WTC11 (cell line): Measurements from ENCODE around the gene SH3BP5. TPM values are rescaled to one million over a fixed set of nuclear protein-coding genes. Genes with fewer than 3 reads are reported as not detected.
A peak's percentile ranks its signal among the peaks of the same experiment; 100 is the strongest.

Experiments used
- ATAC-seq: fragments of 200-7000 bp; cut with Tn5 transposase; 2 replicates; pipeline ENCODE4 v1.10.0; 2021; ENCODE audit warnings: mild to moderate bottlenecking, moderate library complexity
- CTCF ChIA-PET: fragments of 300-600 bp; sonication (Branson Sonifier 250); formaldehyde crosslinking; loops from one replicate; lab custom pipeline; 2021; ENCODE audit warnings: antibody characterized with exemption; lab: Charles Lee
- POLR2A ChIA-PET: fragments of 350-600 bp; sonication (Branson Sonifier 250); formaldehyde crosslinking; loops from one replicate; lab custom pipeline; 2021; ENCODE audit warnings: antibody characterized with exemption; lab: Charles Lee
- DNase-seq: peaks from one replicate; pipeline ENCODE4 v3.0.0; 2021; ENCODE audit warnings: low spot score
- H3K27ac Mint-ChIP-seq: 2 replicates; pipeline ENCODE4 v1.8.0; 2021; ENCODE audit warnings: mixed read lengths
- H3K27me3 Mint-ChIP-seq: 2 replicates; pipeline ENCODE4 v1.8.0; 2021; ENCODE audit warnings: low read depth, mild to moderate bottlenecking, moderate library complexity, mixed read lengths
- H3K36me3 Mint-ChIP-seq: 2 replicates; pipeline ENCODE4 v1.8.0; 2021; ENCODE audit warnings: mixed read lengths
- H3K4me1 Mint-ChIP-seq: 2 replicates; pipeline ENCODE4 v1.8.0; 2022; ENCODE audit warnings: mixed read lengths
- H3K4me3 Mint-ChIP-seq: 2 replicates; pipeline ENCODE4 v1.8.0; 2021; ENCODE audit warnings: mild to moderate bottlenecking, moderate library complexity, mixed read lengths
- H3K9me3 Mint-ChIP-seq: 2 replicates; pipeline ENCODE4 v1.8.0; 2021; ENCODE audit warnings: mixed read lengths
- ERG ChIP-seq: fragments of 250-450 bp; sonication (Bioruptor Pico); IDR thresholded peaks from 2 replicates; pipeline ENCODE4 v1.8.0; 2021; ENCODE audit warnings: mild to moderate bottlenecking
- FOXP1 ChIP-seq: sonication (generic); formaldehyde crosslinking; IDR thresholded peaks from 2 replicates; pipeline ENCODE4 v1.8.0; 2022; ENCODE audit warnings: missing genetic modification reagents, mild to moderate bottlenecking, moderate library complexity, borderline replicate concordance
- GTF2I ChIP-seq: fragments of 250-450 bp; sonication (Bioruptor Pico); conservative IDR thresholded peaks from 2 replicates; pipeline ENCODE4 v1.4.0; 2021; ENCODE audit warnings: mild to moderate bottlenecking
- HMGXB4 ChIP-seq: sonication (generic); formaldehyde crosslinking; IDR thresholded peaks from 2 replicates; pipeline ENCODE4 v1.8.1; 2023; ENCODE audit warnings: mild to moderate bottlenecking, moderate library complexity, missing genetic modification reagents
- IRF1 ChIP-seq: sonication (generic); formaldehyde crosslinking; IDR thresholded peaks from 2 replicates; pipeline ENCODE4 v1.8.0; 2023; ENCODE audit warnings: missing genetic modification reagents
- PREB ChIP-seq: sonication (generic); formaldehyde crosslinking; IDR thresholded peaks from 2 replicates; pipeline ENCODE4 v1.8.1; 2022; ENCODE audit warnings: mild to moderate bottlenecking, missing genetic modification reagents, moderate library complexity, borderline replicate concordance
- RELA ChIP-seq: sonication (generic); formaldehyde crosslinking; IDR thresholded peaks from 2 replicates; pipeline ENCODE4 v1.8.1; 2022; ENCODE audit warnings: missing genetic modification reagents, mild to moderate bottlenecking, borderline replicate concordance
- RORB ChIP-seq: fragments of 250-450 bp; sonication (Bioruptor Pico); IDR thresholded peaks from 2 replicates; pipeline ENCODE4 v1.9.0; 2021; ENCODE audit warnings: mild to moderate bottlenecking
- TEAD1 ChIP-seq: sonication (generic); formaldehyde crosslinking; IDR thresholded peaks from 2 replicates; pipeline ENCODE4 v1.8.0; 2022; ENCODE audit warnings: mild to moderate bottlenecking, missing genetic modification reagents
- USF1 ChIP-seq: sonication (generic); formaldehyde crosslinking; IDR thresholded peaks from 2 replicates; pipeline ENCODE4 v1.8.0; 2022; ENCODE audit warnings: mild to moderate bottlenecking, missing genetic modification reagents
- ZNF423 ChIP-seq: fragments of 250-450 bp; sonication (Bioruptor Pico); IDR thresholded peaks from 2 replicates; pipeline ENCODE4 v2.1.2; 2022; ENCODE audit warnings: mild to moderate bottlenecking, moderate library complexity
- ZNF425 ChIP-seq: fragments of 250-450 bp; sonication (Bioruptor Pico); conservative IDR thresholded peaks from 2 replicates; pipeline ENCODE4 v1.9.0; 2021; ENCODE audit warnings: mild to moderate bottlenecking
- ZSCAN18 ChIP-seq: fragments of 250-450 bp; sonication (Bioruptor Pico); IDR thresholded peaks from 2 replicates; pipeline ENCODE4 v2.1.2; 2022; ENCODE audit warnings: mild to moderate bottlenecking, moderate library complexity
- total RNA-seq: library from RNA; stranded (reverse); gene quantifications from 3 replicates; pipeline ENCODE4 v1.2.3, GENCODE V29; 2021

SH3BP5 gene
- total RNA-seq, 1 experiment from 2014 or later: 7.2 TPM

- ATAC-seq: no peak
- H3K27me3 Mint-ChIP-seq: no peaks in the 10 kb centered on the region
- no peak overlapping the region for H3K4me3 Mint-ChIP-seq
- H3K27ac Mint-ChIP-seq: peak overlapping the region; percentile 57; the same call in 1 of the 2 replicates
- H3K4me1 Mint-ChIP-seq: peaks cover 27% of the 10 kb centered on the region
- TF ChIP-seq ZSCAN18 (CRISPR knock-in tag): no peak
- TF ChIP-seq FOXP1 (CRISPR knock-in tag): no peak
- no peak for TF ChIP-seq RORB (CRISPR knock-in tag)
- TF ChIP-seq ERG (CRISPR knock-in tag): no peak
- no peak for TF ChIP-seq IRF1
- no peak for TF ChIP-seq RELA (CRISPR knock-in tag)
- no peak for TF ChIP-seq ZNF425 (CRISPR knock-in tag)
- TF ChIP-seq HMGXB4 (CRISPR knock-in tag): no peak
- TF ChIP-seq, all 79 proteins: peak for 0
- DNase-seq: no peak
- Mint-ChIP-seq H3K9me3 (no peaks in the 10 kb centered on the region), H3K36me3 (no peaks in the 10 kb centered on the region)
- POLR2A ChIA-PET: interaction anchor here (0.6 kb wide), 1 partner anchor 21 kb away, joined by 4 read pairs; no protein-coding TSS in a partner anchor
- CTCF ChIA-PET: interaction anchor here (0.6 to 2.3 kb wide), 9 partner anchors 8 to 1598 kb away, joined by 3 to 15 read pairs (median 5); partner anchors contain the start of gene SH3BP5
These were observed 8.0 kb downstream of the SH3BP5 start for GRCh38 chr3:15324379-15324808.

- ATAC-seq (no peak), DNase-seq (no peak)
- H3K9me3 Mint-ChIP-seq: no peaks in the 10 kb centered on the region
- H3K27ac Mint-ChIP-seq: no peak overlapping the region
- no peak overlapping the region for H3K4me3 Mint-ChIP-seq
- H3K4me1 Mint-ChIP-seq: peaks cover 23% of the 10 kb centered on the region
- no peaks in the 10 kb centered on the region for H3K27me3 Mint-ChIP-seq
- TF ChIP-seq ZNF423 (CRISPR knock-in tag) (no peak), USF1 (CRISPR knock-in tag) (no peak), PREB (no peak), TEAD1 (CRISPR knock-in tag) (no peak), GTF2I (CRISPR knock-in tag) (no peak)
- no peaks in the 10 kb centered on the region for H3K36me3 Mint-ChIP-seq
- CTCF ChIA-PET: interaction anchor here (2.3 kb wide), 1 partner anchor 10 kb away, joined by 15 read pairs; the partner anchor contains the start of gene SH3BP5
- POLR2A ChIA-PET: interaction anchor here (0.6 kb wide), 1 partner anchor 42 kb away, joined by 3 read pairs; no protein-coding TSS in a partner anchor
These were observed 9.3 kb downstream of the SH3BP5 start for GRCh38 chr3:15323063-15323462.
